ENCODE measurements around the gene F11R. TPM values are rescaled to one million over a fixed set of nuclear protein-coding genes. Genes with fewer than 3 reads are reported as not detected.

Gene F11R
- total RNA-seq, 6 experiments from 2014 or later: 48.3 to 119 (median 65.3) TPM

DNA sequence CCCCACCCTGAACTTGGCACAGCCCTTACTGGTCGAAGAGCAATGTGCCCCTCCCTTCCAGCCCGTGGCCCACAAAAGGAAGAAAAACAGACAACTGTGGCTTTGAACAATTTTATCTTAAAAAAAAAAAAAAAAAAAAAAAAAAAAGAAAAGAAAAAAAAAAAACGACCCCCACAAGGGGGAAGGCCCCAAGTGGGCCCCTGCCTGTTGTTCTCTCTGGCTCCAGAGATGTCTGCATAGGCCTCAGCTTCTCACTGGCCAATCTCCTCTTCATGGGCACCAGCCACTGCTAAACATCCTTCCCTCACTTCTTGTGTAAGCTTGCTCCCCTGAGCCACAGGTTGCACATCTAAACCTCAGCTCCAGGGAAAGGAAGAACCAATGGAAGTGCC is 18.2 kb upstream of the F11R start:
- Histone ChIP-seq H3K27ac (peak overlapping the region in 1 of 3 donors; percentile 53), H3K27me3 (no peaks in the 10 kb centered on the region), H3K4me1 (peaks cover 0 to 21% (median 7%) of the 10 kb centered on the region in 4 donors), H3K36me3 (peaks cover 6 to 41% (median 21%) of the 10 kb centered on the region in 4 donors), H3K9me3 (no peaks in the 10 kb centered on the region), H3K4me3 (peak overlapping the region; percentile 58 to 80 (median 72))
- 27% methylated on average over 2 of the region's 3 CpGs for WGBS (ENCODE audit: insufficient coverage, low coverage, low lambda C conversion rate, missing lambda C conversion rate)
- intact Hi-C loops (cut with DNase I): no loop called here
- DNase-seq: no peak
- TF ChIP-seq POLR2A (IDR thresholded peaks at IDR 0.05): no peak
- no peak for TF ChIP-seq CTCF (IDR thresholded peaks at IDR 0.05)
- peak in 2 of 4 donors; percentile 2 to 3 for ATAC-seq

DNA sequence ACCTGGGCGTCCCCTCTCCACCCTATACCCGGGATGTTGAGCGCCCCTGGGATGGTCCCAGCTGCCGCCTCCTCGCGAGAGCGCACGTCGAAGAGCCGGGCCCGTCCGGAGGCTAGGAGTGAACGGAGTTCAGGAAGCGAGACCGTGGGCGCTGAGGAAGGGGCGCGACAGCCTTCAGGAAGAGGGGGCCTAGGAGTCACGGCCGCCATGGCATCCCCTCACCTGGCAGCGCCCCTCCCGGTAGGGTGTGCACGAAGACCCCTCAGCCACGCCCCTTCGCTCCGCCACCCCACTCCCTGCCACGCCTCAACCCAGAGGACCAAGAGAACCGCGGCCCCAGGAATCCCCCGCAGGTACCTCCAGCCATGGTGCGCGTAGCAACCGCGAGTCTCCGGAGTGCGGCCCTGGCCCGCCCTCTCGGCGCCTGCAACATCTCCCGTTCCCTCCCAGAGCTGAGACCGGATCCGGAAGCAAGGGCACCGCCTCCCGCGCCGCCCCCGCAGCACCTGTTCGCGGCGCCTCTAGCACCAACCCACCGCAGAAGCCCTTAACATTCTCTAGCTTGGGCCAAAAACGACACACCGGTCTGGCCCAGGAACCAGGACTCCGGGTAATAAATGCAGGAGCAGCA is 17.7 kb upstream of the F11R start, which contains the start of gene TSTD1:
TSS of gene TSTD1 (minus strand) at position 442 of the 631 bp plus-strand sequence. CDS start at position 367, 75 bp downstream.
- intact Hi-C loops (cut with DNase I): no loop called here
- Histone ChIP-seq H3K27me3 (no peaks in the 10 kb centered on the region), H3K4me3 (peak within 1 kb of the TSS; percentile 58 to 80 (median 72)), H3K27ac (peak within 1 kb of the TSS in 2 of 3 donors; percentile 36 to 53), H3K9me3 (no peaks in the 10 kb centered on the region), H3K36me3 (peaks cover 6 to 41% (median 21%) of the 10 kb centered on the region in 4 donors), H3K4me1 (peaks cover 0 to 18% (median 6%) of the 10 kb centered on the region in 4 donors)
- 11% methylated on average over 8 of the region's 54 CpGs for WGBS (ENCODE audit: insufficient coverage, low coverage, low lambda C conversion rate, missing lambda C conversion rate)
- ATAC-seq: peak; percentile 91 to 92 (median 91)
- TF ChIP-seq CTCF (IDR thresholded peaks at IDR 0.05) (no peak), POLR2A (IDR thresholded peaks at IDR 0.05) (peak; percentile 78)
- peak; percentile 77 to 83 (median 80) for DNase-seq

DNA sequence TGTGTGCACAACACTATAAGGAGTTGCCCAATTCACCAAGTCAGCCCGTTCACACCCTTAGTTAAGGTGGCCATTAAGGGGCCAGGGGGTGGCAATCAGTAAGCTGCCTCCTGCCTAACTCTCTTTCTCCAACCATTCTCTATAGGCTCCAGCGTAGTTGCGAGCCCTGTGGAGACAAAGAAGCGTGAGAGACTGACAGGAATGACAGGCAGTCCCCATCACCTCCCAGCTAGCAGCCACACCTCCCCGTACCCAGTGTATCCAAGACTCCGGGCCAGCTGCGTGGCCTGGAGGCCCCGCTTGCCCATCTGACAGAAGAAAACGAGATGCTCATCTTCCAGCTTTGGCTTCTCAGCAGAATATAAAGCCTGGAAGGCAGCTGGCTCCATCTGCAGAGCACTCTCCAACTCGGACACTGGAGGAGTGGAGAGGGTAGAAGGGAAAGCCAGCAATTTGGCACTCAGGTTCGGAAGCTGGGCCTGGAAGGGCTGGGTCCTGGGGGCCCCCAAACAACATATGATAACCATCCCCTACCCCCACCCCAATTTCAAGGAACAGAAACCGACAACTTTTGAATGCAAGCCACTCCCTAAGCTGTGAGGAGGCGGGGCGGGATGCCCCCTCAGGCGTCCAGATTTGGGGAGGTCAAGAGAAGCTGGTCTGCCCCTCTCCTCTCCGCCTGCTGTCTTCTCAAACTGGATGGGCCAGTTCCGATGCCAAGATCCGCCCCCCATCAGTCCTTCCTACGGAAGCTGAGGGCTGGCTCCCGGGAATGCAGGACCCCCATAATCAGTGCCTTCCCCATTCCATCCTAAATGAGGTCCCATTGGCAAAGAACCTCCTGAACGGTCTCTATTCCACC is 16.9 kb upstream of the F11R start:
- no peak for ATAC-seq
- H3K36me3 ChIP-seq: peaks cover 6 to 36% (median 21%) of the 10 kb centered on the region in 4 donors
- peak overlapping the region in 2 of 3 donors; percentile 36 to 53 for H3K27ac ChIP-seq
- H3K27me3 ChIP-seq: no peaks in the 10 kb centered on the region
- DNase-seq: no peak
- H3K4me3 ChIP-seq: peak overlapping the region; percentile 58 to 80 (median 72)
- intact Hi-C loops (cut with DNase I): no loop called here
- WGBS (ENCODE audit: insufficient coverage, low coverage, low lambda C conversion rate, missing lambda C conversion rate): 55% methylated on average over 6 of the region's 21 CpGs
- H3K9me3 ChIP-seq: no peaks in the 10 kb centered on the region
- peaks cover 0 to 23% (median 6%) of the 10 kb centered on the region in 4 donors for H3K4me1 ChIP-seq
- TF ChIP-seq CTCF (IDR thresholded peaks at IDR 0.05) (no peak), POLR2A (IDR thresholded peaks at IDR 0.05) (no peak)

DNA sequence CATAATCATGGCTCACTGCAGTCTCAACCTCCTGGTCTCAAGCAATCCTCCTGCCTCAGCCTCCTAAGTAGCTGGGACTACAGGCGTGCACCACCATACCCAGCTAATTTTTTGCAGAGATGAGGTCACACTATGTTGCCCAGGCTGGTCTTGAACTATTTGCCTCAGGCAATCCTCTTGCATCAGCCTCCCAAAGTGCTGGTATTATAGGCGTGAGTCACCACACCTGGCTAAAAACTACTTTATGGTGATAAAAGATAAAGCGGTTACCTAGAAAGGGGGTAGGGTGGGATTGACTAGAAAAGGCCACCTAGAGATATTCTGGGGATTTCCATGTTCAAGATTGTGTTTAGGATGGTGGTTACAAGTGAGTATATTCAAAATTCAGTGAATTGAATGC is 12.8 kb upstream of the F11R start:
- peaks cover 0 to 28% (median 10%) of the 10 kb centered on the region in 4 donors for H3K4me1 ChIP-seq

More for the DNA sequence above, 12.8 kb upstream of the F11R start:
- TF ChIP-seq CTCF (IDR thresholded peaks at IDR 0.05) (no peak), POLR2A (IDR thresholded peaks at IDR 0.05) (no peak)
- no peaks in the 10 kb centered on the region for H3K36me3 ChIP-seq
- WGBS (ENCODE audit: insufficient coverage, low coverage, low lambda C conversion rate, missing lambda C conversion rate): 93% methylated on average over 2 of the region's 3 CpGs
- intact Hi-C loops (cut with DNase I): no loop called here
- H3K9me3 ChIP-seq: no peaks in the 10 kb centered on the region
- ATAC-seq (no peak), DNase-seq (no peak)
- H3K27me3 ChIP-seq: no peaks in the 10 kb centered on the region
- H3K4me3 ChIP-seq: no peak overlapping the region
- H3K27ac ChIP-seq: no peak overlapping the region

Data from right lobe of liver (tissue), 6 donors.